GM21786 (cell line): Measurements from ENCODE around the gene ADAM11.

Experiments used
- ATAC-seq: cut with Tn5 transposase; IDR thresholded peaks from one replicate; pipeline ENCODE4 v1.9.1; 2021; ENCODE audit not compliant: unreplicated experiment

The ADAM11 gene

GRCh38 chr17:44829523-44830358 lies 71.0 kb downstream of the ADAM11 start, which contains the start of gene GJC1:
Gene GJC1, minus strand, starts transcription at chr17:44830287. Its CDS starts 24,470 bp downstream, at chr17:44805817.
- no peak for ATAC-seq

- no peak for ATAC-seq
Measured at GRCh38 chr17:44830359-44831288, 71.8 kb downstream of the ADAM11 start.

- no peak for ATAC-seq
Measured at GRCh38 chr17:44831371-44831770, 72.6 kb downstream of the ADAM11 start.
